HUES48 (cell line): ENCODE data around the gene ATP6AP2.
A peak's percentile ranks its signal among the peaks of the same experiment; 100 is the strongest.

ENCODE experiments used
- H3K27ac ChIP-seq: one replicate; pipeline ENCODE4 v1.7.0; 2013; ENCODE audit warnings: low read depth, low read length, inconsistent platforms
- H3K27me3 ChIP-seq: 2 replicates; pipeline ENCODE4 v1.6.1; 2013; ENCODE audit warnings: mild to moderate bottlenecking, low read length; ENCODE audit not compliant: control insufficient read depth, insufficient read depth
- H3K36me3 ChIP-seq: 2 replicates; pipeline ENCODE4 v1.6.1; 2013; ENCODE audit warnings: low read length; ENCODE audit not compliant: control insufficient read depth, insufficient read depth
- H3K4me1 ChIP-seq: 2 replicates; pipeline ENCODE4 v1.6.1; 2013; ENCODE audit warnings: mild to moderate bottlenecking, low read length; ENCODE audit not compliant: control insufficient read depth, insufficient read depth
- H3K4me3 ChIP-seq: 2 replicates; pipeline ENCODE4 v1.5.1; 2013; ENCODE audit warnings: mild to moderate bottlenecking, low read depth, low read length
- H3K9ac ChIP-seq: 2 replicates; pipeline ENCODE4 v1.6.1; 2013; ENCODE audit warnings: mild to moderate bottlenecking, low read depth, low read length, moderate library complexity
- H3K9me3 ChIP-seq: 2 replicates; pipeline ENCODE4 v1.6.1; 2013; ENCODE audit warnings: low read length; ENCODE audit not compliant: control insufficient read depth, insufficient read depth

Gene ATP6AP2, protein sequence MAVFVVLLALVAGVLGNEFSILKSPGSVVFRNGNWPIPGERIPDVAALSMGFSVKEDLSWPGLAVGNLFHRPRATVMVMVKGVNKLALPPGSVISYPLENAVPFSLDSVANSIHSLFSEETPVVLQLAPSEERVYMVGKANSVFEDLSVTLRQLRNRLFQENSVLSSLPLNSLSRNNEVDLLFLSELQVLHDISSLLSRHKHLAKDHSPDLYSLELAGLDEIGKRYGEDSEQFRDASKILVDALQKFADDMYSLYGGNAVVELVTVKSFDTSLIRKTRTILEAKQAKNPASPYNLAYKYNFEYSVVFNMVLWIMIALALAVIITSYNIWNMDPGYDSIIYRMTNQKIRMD

DNA sequence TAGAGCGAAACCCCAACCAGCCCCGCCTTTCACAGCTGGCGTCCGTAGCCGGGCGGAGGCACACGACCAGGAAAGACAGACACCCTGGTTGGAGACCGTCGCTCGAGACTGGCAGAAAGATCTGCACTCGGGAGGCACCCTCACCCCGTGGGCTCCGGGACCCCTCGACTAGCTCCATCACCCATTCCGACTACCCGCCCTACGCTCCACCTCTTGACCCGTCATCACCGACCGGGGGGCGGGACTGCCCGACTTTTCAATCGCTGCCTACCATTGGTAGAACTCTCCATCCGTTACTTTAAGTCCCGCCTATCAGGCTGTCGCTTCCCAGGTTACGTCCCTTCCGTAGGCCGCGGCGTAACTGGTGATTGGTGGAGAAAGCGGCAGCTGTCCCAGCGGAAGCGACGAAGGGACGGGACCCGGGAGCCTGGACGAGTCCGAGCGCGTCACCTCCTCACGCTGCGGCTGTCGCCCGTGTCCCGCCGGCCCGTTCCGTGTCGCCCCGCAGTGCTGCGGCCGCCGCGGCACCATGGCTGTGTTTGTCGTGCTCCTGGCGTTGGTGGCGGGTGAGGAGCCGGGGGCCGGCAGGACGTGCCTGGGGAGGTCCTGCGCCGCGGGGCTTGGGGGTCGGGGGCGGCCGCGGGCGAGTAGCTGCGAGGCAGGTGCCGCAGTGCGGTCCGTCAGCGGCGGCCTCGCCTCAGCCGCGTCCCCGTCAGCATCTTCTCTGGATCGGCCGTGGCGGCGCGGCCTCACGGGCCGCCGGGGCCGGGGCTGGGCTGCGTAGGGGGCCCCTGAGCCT lies at the start of gene ATP6AP2:
Gene ATP6AP2, plus strand, starts transcription at position 434 of the 799 bp plus-strand sequence. Its CDS starts 96 bp downstream, at position 530.
- peak within 1 kb of the TSS; percentile 85 for H3K4me3 ChIP-seq
- peak within 1 kb of the TSS; percentile 53 for H3K27ac ChIP-seq
- H3K9me3 ChIP-seq: no peaks in the 10 kb centered on the region
- H3K36me3 ChIP-seq: no peaks in the 10 kb centered on the region
- H3K4me1 ChIP-seq: no peaks in the 10 kb centered on the region
- H3K27me3 ChIP-seq: no peaks in the 10 kb centered on the region
- H3K9ac ChIP-seq: peak within 1 kb of the TSS; percentile 30; the same call in 1 of the 2 replicates

DNA sequence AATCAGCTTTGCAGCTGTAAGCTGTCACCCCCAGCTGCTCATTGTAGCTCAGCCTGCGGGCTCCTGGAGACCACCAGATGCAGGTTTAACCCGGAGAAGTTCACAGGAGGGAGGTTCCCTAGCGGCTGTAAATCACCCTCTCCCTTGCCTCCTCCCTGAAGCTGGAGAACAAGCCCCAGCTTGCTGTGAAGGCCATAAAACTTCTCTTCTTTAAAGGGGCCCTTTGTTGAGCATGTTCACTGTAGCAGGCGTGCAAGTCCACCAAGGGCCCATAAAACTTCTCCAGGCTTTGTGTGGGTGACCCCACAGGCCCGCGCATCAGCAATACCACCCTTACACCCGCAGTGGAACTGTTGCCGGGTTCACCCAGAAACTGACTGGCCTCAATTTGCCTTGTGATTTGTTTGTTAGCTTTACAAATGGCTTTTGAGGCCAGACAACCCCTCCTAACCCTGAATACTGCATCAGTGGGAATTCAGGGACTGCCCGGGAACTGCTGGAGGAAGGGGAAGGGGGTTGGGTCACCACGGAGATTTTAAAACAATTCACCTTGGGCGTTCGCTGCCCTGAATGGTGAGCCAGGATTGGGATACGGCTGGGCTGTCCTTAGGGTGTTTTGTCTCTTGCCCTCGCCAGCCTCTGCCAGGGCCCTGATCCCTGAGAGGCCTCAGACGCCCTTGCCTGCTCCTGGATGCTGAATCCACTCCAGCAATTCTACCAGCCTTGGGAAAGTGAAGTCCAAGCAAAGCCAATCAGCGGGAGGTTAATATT lies 49.5 kb upstream of the ATP6AP2 start:
- H3K36me3 ChIP-seq: no peaks in the 10 kb centered on the region
- H3K27me3 ChIP-seq: no peaks in the 10 kb centered on the region
- 0 out of 2 replicates have a peak, but pooled peaks cover 5% of the 10 kb centered on the region for H3K4me1 ChIP-seq
- no peak overlapping the region for H3K27ac ChIP-seq
- H3K9ac ChIP-seq: no peak overlapping the region
- H3K9me3 ChIP-seq: no peaks in the 10 kb centered on the region
- no peak overlapping the region for H3K4me3 ChIP-seq

DNA sequence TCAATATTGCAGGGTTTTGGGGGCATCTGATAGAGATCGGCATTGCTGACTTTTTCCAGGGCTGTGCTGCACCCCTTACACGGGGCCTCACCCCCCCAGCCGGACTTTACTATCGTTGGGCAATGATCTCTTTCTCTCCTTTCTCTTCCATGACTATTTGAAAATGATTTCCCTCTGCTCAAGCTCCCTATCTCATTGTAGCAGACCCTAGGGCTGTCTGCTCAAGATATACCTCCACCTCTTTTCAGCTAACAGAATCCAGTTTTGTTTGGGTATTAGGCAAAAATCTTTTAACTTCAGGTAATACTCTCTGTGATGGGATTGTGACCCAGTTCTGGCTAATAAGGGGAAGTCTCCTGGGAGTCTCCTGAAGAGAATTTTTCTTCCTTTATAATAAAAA lies 43.5 kb upstream of the ATP6AP2 start:
- no peaks in the 10 kb centered on the region; the same call in 1 of the 2 replicates for H3K27me3 ChIP-seq
- no peak overlapping the region for H3K4me3 ChIP-seq
- 0 out of 2 replicates have a peak, but pooled peaks cover 4% of the 10 kb centered on the region for H3K4me1 ChIP-seq
- no peaks in the 10 kb centered on the region for H3K36me3 ChIP-seq
- H3K27ac ChIP-seq: no peak overlapping the region
- no peak overlapping the region for H3K9ac ChIP-seq
- no peaks in the 10 kb centered on the region for H3K9me3 ChIP-seq

DNA sequence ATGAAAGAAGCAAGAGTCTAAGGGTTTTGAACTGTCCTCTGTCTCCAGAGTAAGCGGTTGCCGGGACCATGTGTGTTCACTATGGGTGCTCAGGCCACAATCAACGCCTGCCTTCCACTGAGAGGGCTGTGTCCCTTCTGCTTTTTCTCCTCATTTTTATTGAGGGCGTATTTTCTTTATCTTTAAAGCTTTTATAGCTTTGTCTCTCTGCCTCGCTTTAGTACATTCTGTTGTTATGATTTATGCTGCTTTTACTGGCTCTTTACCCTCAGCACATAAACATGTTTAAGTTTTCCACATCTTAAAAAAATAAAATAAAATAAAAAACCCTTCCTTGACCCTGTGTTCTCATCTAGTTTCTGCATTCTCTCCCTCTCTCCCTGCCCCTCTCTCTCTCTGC lies 42.4 kb upstream of the ATP6AP2 start:
- Histone ChIP-seq H3K27me3 (no peaks in the 10 kb centered on the region; the same call in 1 of the 2 replicates), H3K27ac (no peak overlapping the region), H3K9ac (no peak overlapping the region), H3K4me1 (0 out of 2 replicates have a peak, but pooled peaks cover 4% of the 10 kb centered on the region), H3K9me3 (no peaks in the 10 kb centered on the region), H3K36me3 (no peaks in the 10 kb centered on the region), H3K4me3 (no peak overlapping the region)

DNA sequence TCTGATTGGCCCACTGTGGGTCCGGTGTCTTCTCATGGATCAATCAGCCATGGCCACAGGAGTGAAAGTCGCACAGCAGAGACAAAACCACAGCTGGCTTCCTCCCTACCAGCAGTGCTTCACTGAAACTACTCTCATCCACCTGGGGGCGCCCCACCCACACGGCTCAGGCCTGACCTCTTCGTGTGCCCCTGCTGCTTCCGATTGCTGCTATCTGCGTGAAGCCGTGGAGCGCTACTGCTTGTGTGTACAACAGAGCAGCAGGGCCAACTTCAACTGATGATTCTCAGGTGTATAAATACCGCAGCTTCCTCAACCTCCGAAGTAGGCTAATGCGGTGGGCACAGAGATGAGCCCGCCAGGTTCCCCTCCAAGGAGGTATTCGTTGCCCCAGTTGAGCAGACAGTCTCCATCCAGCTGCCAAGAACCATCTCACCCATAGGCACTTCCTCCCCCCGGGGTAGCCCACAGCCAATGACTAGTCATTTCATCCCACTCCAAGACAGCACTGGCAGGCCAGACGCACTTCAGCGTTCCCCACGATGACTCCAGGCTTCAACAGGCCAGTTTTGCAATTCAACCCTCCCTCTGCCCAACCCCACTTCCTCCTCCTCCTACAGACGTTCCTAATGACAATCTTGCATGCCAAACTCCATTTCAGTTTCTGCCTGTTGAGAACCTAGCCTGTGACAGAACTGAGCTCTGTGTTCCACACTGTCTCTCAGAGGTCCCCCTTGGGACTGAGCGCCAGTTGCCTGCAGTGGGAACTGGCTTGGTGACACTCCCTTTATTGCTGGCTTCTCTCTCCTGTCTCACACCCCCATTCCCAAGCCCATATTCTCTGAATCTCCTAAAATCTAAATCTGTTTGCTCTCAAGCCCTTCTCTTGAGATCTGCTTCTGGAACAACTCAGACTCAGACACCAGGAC lies 41.3 kb upstream of the ATP6AP2 start:
- Histone ChIP-seq H3K9me3 (no peaks in the 10 kb centered on the region), H3K27ac (no peak overlapping the region), H3K27me3 (no peaks in the 10 kb centered on the region; the same call in 1 of the 2 replicates), H3K4me1 (peaks cover 11% of the 10 kb centered on the region), H3K9ac (no peak overlapping the region), H3K36me3 (no peaks in the 10 kb centered on the region), H3K4me3 (no peak overlapping the region)

DNA sequence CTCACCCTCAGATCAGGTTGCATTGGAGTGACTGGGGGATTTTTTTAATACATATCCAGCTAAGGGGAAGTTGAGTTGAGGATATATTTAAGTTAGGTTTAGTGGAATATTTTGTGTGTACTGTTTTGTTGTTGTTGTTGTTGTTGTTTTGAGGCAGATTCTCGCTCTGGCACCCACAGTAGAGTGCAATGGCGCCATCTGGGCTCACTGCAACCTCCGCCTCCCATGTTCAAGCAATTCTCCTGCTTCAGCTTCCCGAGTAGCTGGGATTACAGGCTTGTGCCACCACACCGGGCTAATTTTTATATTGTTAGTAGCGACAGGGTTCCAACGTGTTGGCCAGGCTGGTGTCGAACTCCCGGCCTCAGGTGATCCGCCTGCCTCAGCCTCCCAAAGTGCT lies 38.6 kb upstream of the ATP6AP2 start:
- Histone ChIP-seq H3K9me3 (no peaks in the 10 kb centered on the region), H3K4me1 (peaks cover 13% of the 10 kb centered on the region), H3K9ac (no peak overlapping the region), H3K36me3 (no peaks in the 10 kb centered on the region), H3K27me3 (no peaks in the 10 kb centered on the region; the same call in 1 of the 2 replicates), H3K27ac (no peak overlapping the region), H3K4me3 (no peak overlapping the region)

DNA sequence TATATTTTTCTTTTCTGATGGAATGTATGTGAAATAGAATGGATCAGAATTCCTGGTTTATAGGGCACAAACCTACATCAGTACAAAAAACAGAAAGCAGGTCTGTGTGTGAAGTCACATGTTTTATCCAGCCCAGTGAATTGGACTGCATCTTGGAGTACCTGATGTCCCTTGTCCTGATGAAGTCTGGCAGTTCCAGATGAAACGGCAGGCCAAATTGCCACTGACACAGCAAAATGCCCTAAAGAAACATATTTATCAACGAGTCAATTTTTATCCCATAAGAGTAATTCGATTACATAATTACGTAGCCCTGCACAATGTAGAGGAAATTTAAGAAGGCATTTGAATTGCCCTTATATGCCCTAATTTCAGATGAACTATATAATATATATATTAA lies 37.8 kb upstream of the ATP6AP2 start:
- no peaks in the 10 kb centered on the region for H3K36me3 ChIP-seq
- no peak overlapping the region for H3K27ac ChIP-seq
- no peak overlapping the region for H3K4me3 ChIP-seq
- H3K9ac ChIP-seq: no peak overlapping the region
- peaks cover 13% of the 10 kb centered on the region for H3K4me1 ChIP-seq
- H3K9me3 ChIP-seq: no peaks in the 10 kb centered on the region
- no peaks in the 10 kb centered on the region; the same call in 1 of the 2 replicates for H3K27me3 ChIP-seq

DNA sequence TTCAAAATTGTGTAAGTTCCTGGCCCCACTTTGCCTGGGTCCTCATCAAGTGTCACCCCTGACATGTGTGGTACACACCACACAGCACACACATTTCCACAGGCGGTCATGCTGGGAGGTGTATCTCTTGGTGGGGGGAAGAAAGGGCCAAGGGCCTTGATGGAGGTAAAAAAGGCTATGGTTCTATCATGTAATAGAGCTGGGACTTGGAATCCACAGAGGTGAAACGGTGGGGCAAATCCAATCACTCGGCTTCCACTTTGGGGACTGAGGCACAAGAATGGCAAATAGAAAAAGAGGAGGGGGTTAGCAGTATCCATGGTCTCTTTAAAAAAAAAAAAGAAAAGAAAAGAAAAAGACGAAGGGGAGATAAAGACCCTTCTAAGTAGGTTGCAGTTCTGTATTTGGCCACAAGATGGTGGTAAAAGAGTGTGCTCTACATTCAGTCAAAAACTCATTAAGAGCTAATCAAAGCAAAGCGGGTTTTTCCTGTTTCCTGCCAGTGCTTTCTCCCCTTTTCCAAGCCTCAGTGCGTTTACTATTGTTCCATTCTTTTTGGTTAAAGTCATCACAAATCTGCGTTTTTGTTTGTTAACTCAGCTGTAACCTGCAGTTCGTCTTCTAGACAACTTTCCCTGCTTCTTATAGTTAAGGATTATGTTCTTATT lies 37.0 kb upstream of the ATP6AP2 start:
- Histone ChIP-seq H3K4me1 (peaks cover 13% of the 10 kb centered on the region), H3K27ac (no peak overlapping the region), H3K27me3 (no peaks in the 10 kb centered on the region; the same call in 1 of the 2 replicates), H3K9me3 (no peaks in the 10 kb centered on the region), H3K36me3 (no peaks in the 10 kb centered on the region), H3K9ac (no peak overlapping the region), H3K4me3 (no peak overlapping the region)

DNA sequence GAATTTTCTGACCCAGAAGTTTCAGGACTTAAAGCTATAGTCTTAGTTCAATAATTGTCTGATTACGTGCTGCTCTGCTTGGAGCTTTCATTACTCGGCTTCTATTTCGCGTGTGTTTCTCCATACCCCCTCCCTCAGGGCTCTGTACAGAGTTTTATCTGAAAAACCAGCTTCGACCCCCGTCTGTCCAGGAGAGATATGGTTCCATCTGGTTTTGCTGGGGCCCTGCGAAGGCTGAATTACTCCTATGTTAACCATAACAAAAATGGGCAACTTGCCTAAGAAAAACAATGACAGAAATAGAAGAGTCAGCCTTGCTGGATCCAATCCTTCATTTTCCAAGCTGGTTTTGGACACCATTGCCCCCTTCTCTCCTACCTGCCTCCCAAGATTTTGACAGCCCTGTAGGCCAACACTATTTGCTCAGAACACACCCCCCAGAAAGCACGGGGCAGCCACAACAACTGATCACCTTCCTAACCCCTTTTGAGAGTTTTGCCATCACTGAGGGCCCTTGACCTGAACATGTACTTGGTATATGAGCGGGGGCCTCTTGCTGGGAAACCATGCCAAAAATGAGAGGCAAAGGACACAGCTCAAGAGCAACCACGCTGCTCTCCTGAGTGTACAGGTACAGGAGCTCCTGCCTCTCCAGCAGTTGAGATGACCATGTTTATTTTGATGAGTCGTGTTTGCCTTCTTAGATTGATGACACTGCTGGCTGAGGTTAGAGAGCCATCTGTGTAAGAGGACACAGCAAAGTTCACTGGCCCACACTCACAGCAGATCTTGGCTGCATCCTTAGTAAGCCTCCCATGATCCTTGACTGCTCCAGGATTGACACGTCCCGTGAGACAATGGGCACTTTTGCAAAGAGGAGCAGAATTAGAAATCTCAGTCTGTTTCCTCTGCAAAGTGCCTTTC lies 36.2 kb upstream of the ATP6AP2 start:
- Histone ChIP-seq H3K27me3 (no peaks in the 10 kb centered on the region; the same call in 1 of the 2 replicates), H3K9ac (no peak overlapping the region), H3K9me3 (no peaks in the 10 kb centered on the region), H3K4me3 (no peak overlapping the region), H3K4me1 (peaks cover 9% of the 10 kb centered on the region), H3K27ac (no peak overlapping the region), H3K36me3 (no peaks in the 10 kb centered on the region)
